NK-92 (cell line): ENCODE measurements around the gene NUDT4B.
"Not testable (repeated sequence)": the region's sequence is repeated elsewhere in the genome, so short reads cannot be mapped to it uniquely, and the experiment has no call there.

Experiments
- DNase-seq: peaks from one replicate; lab custom pipeline; 2025; ENCODE audit not compliant: unreplicated experiment; lab: John Stamatoyannopoulos, UW

The NUDT4B gene

GRCh38 chr1:148793762-148794332, 45.3 kb downstream of the NUDT4B start:
- not testable (repeated sequence) for DNase-seq
